CD4-positive, alpha-beta T cell (primary cell): Measurements from ENCODE around the gene NEO1. TPM values are rescaled to one million over a fixed set of nuclear protein-coding genes. Genes with fewer than 3 reads are reported as not detected.

Experiments used
- ATAC-seq: fragments of 200-7000 bp; cut with Tn5 transposase; one replicate; pipeline ENCODE4 v1.10.0; 2022; ENCODE audit warnings: mild to moderate bottlenecking; ENCODE audit not compliant: poor library complexity
- CTCF ChIA-PET: fragments of 350-600 bp; sonication (Branson Sonifier 250); formaldehyde crosslinking; loops from one replicate; lab custom pipeline; 2021; ENCODE audit warnings: antibody characterized with exemption, inconsistent platforms; lab: Charles Lee
- POLR2A ChIA-PET: fragments of 350-600 bp; sonication (Branson Sonifier 250); formaldehyde crosslinking; loops from one replicate; lab custom pipeline; 2021; ENCODE audit warnings: antibody characterized with exemption, inconsistent platforms; lab: Charles Lee
- DNase-seq, 14 experiments: peaks; one replicate each; pipeline ENCODE4 v3.0.0-alpha.2; 2013 to 2020; ENCODE audit warnings: mixed read lengths in 2 of 14
- H3K27ac ChIP-seq, 2 donors: one replicate each; pipeline versions ENCODE4 v1.5.1 to v1.7.0; 2013; ENCODE audit warnings: low read length in 2 of 2, low read depth in 1 of 2, mild to moderate bottlenecking in 1 of 2
- H3K27me3 ChIP-seq, 2 experiments: 1 replicate in 1 of 2; 2 replicates in 1 of 2; pipeline versions ENCODE4 v1.6.1 to v1.7.0; 2013; ENCODE audit warnings: low read length in 2 of 2, control low read depth in 1 of 2, mild to moderate bottlenecking in 1 of 2, moderate library complexity in 1 of 2; ENCODE audit not compliant: insufficient read depth in 2 of 2, control insufficient read depth in 1 of 2
- H3K36me3 ChIP-seq: one replicate; pipeline ENCODE4 v1.6.1; 2013; ENCODE audit warnings: low read length, control low read depth; ENCODE audit not compliant: insufficient read depth
- H3K4me1 ChIP-seq: one replicate; pipeline ENCODE4 v1.6.1; 2013; ENCODE audit warnings: low read length, control low read depth; ENCODE audit not compliant: insufficient read depth
- H3K4me3 ChIP-seq: one replicate; pipeline ENCODE4 v1.5.1; 2013; ENCODE audit warnings: mild to moderate bottlenecking, low read length, moderate library complexity
- H3K9me3 ChIP-seq, 2 experiments: 1 replicate in 1 of 2; 2 replicates in 1 of 2; pipeline versions ENCODE4 v1.6.1 to v1.7.0; 2013; ENCODE audit warnings: low read length in 2 of 2, mild to moderate bottlenecking in 2 of 2, control low read depth in 1 of 2, moderate library complexity in 1 of 2; ENCODE audit not compliant: control insufficient read depth in 1 of 2, insufficient read depth in 1 of 2
- H3K27ac Mint-ChIP-seq: one replicate; pipeline ENCODE4 v1.8.0; 2020; ENCODE audit warnings: mixed read lengths
- H3K27me3 Mint-ChIP-seq: one replicate; pipeline ENCODE4 v1.8.0; 2021; ENCODE audit warnings: mixed read lengths
- H3K36me3 Mint-ChIP-seq: one replicate; pipeline ENCODE4 v1.8.0; 2021; ENCODE audit warnings: low read depth, mixed read lengths
- H3K4me1 Mint-ChIP-seq: one replicate; pipeline ENCODE4 v1.8.0; 2021; ENCODE audit warnings: low read depth, mixed read lengths
- H3K4me3 Mint-ChIP-seq: one replicate; pipeline ENCODE4 v1.8.0; 2020; ENCODE audit warnings: mild to moderate bottlenecking, mixed read lengths
- H3K9me3 Mint-ChIP-seq: one replicate; pipeline ENCODE4 v1.8.0; 2020; ENCODE audit warnings: mixed read lengths
- CTCF ChIP-seq: fragments of 200-600 bp; IDR thresholded peaks from one replicate; pipeline ENCODE4 v1.8.0; 2022; ENCODE audit warnings: antibody characterized with exemption, mild to moderate bottlenecking
- intact Hi-C, 2 experiments: fragments of 100-400 bp; cut with DNase I in 1 of 2; cut with micrococcal nuclease in 1 of 2; formaldehyde crosslinking; loops; one replicate each; pipeline versions ENCODE4 v1.15.1 to v1.9.0; 2023 to 2025; cut with DNase I, micrococcal nuclease
- total RNA-seq, 174 experiments: library from RNA in 2 of 174; stranded (reverse) in 2 of 174; gene quantifications; one replicate each; pipeline ENCODE4 v1.2.3 and lab custom pipeline; 2021 to 2026

The NEO1 gene
- total RNA-seq, 2 experiments from 2014 or later, result 6.0 to 8.0 TPM

GRCh38 chr15:73033611-73034010 lies 18.7 kb upstream of the NEO1 start:
- ChIA-PET CTCF (no interaction called here), POLR2A (no interaction called here)

GRCh38 chr15:73034221-73034620 lies 18.0 kb upstream of the NEO1 start:
- H3K4me1 Mint-ChIP-seq, result no peaks in the 10 kb centered on the region
- no peaks in the 10 kb centered on the region for H3K9me3 Mint-ChIP-seq
- no peak for ATAC-seq
- Histone ChIP-seq H3K27me3 (peaks cover 2 to 3% of the 10 kb centered on the region in 2 experiments), H3K4me3 (no peak overlapping the region), H3K9me3 (no peaks in the 10 kb centered on the region), H3K27ac (no peak overlapping the region), H3K4me1 (no peaks in the 10 kb centered on the region), H3K36me3 (no peaks in the 10 kb centered on the region)
- peaks cover 22% of the 10 kb centered on the region for H3K27me3 Mint-ChIP-seq
- TF ChIP-seq CTCF, result no peak
- no peaks in the 10 kb centered on the region for H3K36me3 Mint-ChIP-seq
- intact Hi-C loops, result no loop called here
- CTCF ChIA-PET, result no interaction called here
- no peak overlapping the region for H3K4me3 Mint-ChIP-seq
- DNase-seq, result no peak
- no peak overlapping the region for H3K27ac Mint-ChIP-seq
- POLR2A ChIA-PET, result no interaction called here

More at GRCh38 chr15:73033611-73034010, 18.7 kb upstream of the NEO1 start:
- H3K4me1 ChIP-seq, result no peaks in the 10 kb centered on the region
- H3K36me3 ChIP-seq, result no peaks in the 10 kb centered on the region
- Mint-ChIP-seq H3K27ac (no peak overlapping the region), H3K4me3 (no peak overlapping the region), H3K9me3 (no peaks in the 10 kb centered on the region), H3K27me3 (peaks cover 25% of the 10 kb centered on the region), H3K4me1 (no peaks in the 10 kb centered on the region), H3K36me3 (no peaks in the 10 kb centered on the region)
- no peak for TF ChIP-seq CTCF
- intact Hi-C loops, result no loop called here
- ATAC-seq (no peak), DNase-seq (no peak)
- H3K27ac ChIP-seq, result no peak overlapping the region
- peaks cover 0 to 2% of the 10 kb centered on the region in 2 experiments for H3K27me3 ChIP-seq
- no peak overlapping the region for H3K4me3 ChIP-seq
- no peaks in the 10 kb centered on the region for H3K9me3 ChIP-seq

GRCh38 chr15:73035221-73035620 lies 17.0 kb upstream of the NEO1 start:
- POLR2A ChIA-PET, result no interaction called here
- Mint-ChIP-seq H3K36me3 (no peaks in the 10 kb centered on the region), H3K27ac (no peak overlapping the region), H3K27me3 (peaks cover 12% of the 10 kb centered on the region), H3K4me1 (no peaks in the 10 kb centered on the region), H3K9me3 (no peaks in the 10 kb centered on the region), H3K4me3 (no peak overlapping the region)
- intact Hi-C loops, result no loop called here
- Histone ChIP-seq H3K27ac (no peak overlapping the region), H3K4me1 (no peaks in the 10 kb centered on the region), H3K9me3 (no peaks in the 10 kb centered on the region), H3K4me3 (no peak overlapping the region), H3K27me3 (peaks cover 2 to 3% of the 10 kb centered on the region in 2 experiments), H3K36me3 (no peaks in the 10 kb centered on the region)
- DNase-seq (no peak), ATAC-seq (no peak)
- CTCF ChIA-PET, result no interaction called here
- no peak for TF ChIP-seq CTCF
